Measurements from ENCODE around the gene B3GAT1. TPM values are rescaled to one million over a fixed set of nuclear protein-coding genes. Genes with fewer than 3 reads are reported as not detected.

The B3GAT1 gene
- total RNA-seq, 1 experiment from 2014 or later: 34.3 TPM

DNA sequence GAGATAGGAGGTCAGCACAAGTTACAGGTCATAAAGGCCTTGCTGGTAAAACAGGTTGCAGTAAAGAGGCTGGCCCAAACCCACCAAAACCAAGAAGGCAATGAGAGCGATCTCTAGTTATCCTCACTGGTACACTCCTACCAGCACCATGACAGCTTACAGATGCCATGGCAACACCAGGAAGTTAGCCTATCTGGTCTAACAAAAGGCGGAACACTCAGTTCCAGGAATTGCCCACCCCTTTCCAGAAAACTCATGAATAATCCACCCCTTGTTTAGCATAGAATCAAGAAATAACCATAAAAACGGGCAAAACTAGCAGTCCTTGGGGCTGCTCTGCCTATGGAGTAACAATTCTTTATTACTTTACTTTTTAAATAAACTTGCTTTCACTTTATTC lies 43.5 kb upstream of the B3GAT1 start:
- no peak overlapping the region for H3K4me3 Mint-ChIP-seq
- H2BK12ac ChIP-seq (ENCODE audit: insufficient read length, low read depth, low read length): no peak overlapping the region
- H3K56ac ChIP-seq (ENCODE audit: insufficient read length, low read depth, low read length): no peak overlapping the region
- H3K27me3 ChIP-seq (ENCODE audit: insufficient read depth, low read length): no peaks in the 10 kb centered on the region
- H3K23me2 ChIP-seq (ENCODE audit: insufficient read length, low read depth, low read length, poor library complexity, severe bottlenecking): no peaks in the 10 kb centered on the region
- H3K4me2 ChIP-seq (ENCODE audit: insufficient read depth, insufficient read length, low read length): no peak overlapping the region
- no peak overlapping the region for H3K14ac ChIP-seq (ENCODE audit: insufficient read depth, low read length)
- H4K8ac ChIP-seq (replicated peaks; ENCODE audit: insufficient read length, low read depth, low read length): no peak overlapping the region
- H4K20me1 ChIP-seq (ENCODE audit: control insufficient read depth, insufficient read depth, insufficient read length): no peaks in the 10 kb centered on the region
- no peak overlapping the region for H3K9ac ChIP-seq (ENCODE audit: extremely low read depth, insufficient read length, low read length)
- peaks cover 5 to 8% of the 10 kb centered on the region in 2 experiments; a peak in 2 of 4 replicates for H3K4me1 Mint-ChIP-seq
- H3K9me3 Mint-ChIP-seq: peaks cover 2 to 3% of the 10 kb centered on the region in 2 experiments; a peak in 3 of 5 replicates
- H4K91ac ChIP-seq (ENCODE audit: insufficient read length, low read depth, low read length): no peak overlapping the region
- no peak overlapping the region for H2BK20ac ChIP-seq (ENCODE audit: low read depth, low read length, poor library complexity, severe bottlenecking)
- no peak overlapping the region for H2AFZ ChIP-seq (ENCODE audit: low read length)
- no peak for DNase-seq
- H3K36me3 Mint-ChIP-seq (ENCODE audit: insufficient read depth in 1 of 3, low read depth in 3 of 3): no peaks in the 10 kb centered on the region
- H2BK5ac ChIP-seq (ENCODE audit: insufficient read length, low read length): no peak overlapping the region
- TF ChIP-seq, protein P1, sequence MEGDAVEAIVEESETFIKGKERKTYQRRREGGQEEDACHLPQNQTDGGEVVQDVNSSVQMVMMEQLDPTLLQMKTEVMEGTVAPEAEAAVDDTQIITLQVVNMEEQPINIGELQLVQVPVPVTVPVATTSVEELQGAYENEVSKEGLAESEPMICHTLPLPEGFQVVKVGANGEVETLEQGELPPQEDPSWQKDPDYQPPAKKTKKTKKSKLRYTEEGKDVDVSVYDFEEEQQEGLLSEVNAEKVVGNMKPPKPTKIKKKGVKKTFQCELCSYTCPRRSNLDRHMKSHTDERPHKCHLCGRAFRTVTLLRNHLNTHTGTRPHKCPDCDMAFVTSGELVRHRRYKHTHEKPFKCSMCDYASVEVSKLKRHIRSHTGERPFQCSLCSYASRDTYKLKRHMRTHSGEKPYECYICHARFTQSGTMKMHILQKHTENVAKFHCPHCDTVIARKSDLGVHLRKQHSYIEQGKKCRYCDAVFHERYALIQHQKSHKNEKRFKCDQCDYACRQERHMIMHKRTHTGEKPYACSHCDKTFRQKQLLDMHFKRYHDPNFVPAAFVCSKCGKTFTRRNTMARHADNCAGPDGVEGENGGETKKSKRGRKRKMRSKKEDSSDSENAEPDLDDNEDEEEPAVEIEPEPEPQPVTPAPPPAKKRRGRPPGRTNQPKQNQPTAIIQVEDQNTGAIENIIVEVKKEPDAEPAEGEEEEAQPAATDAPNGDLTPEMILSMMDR (conservative IDR thresholded peaks at IDR 0.05): no peak
- no peaks in the 10 kb centered on the region for H3K79me2 ChIP-seq (ENCODE audit: insufficient read depth, low read length)
- WGBS (ENCODE audit: extremely low coverage, insufficient read length, low lambda C conversion rate): no CpG with 5 or more reads among the region's 3 CpGs
- no peak overlapping the region for H4K5ac ChIP-seq (ENCODE audit: insufficient read length, low read depth, low read length)
- no peak overlapping the region for H3K23ac ChIP-seq (ENCODE audit: insufficient read length, low read depth, low read length)
- H2BK15ac ChIP-seq (ENCODE audit: low read depth, low read length): no peak overlapping the region
- no peak overlapping the region for H2BK120ac ChIP-seq (ENCODE audit: low read depth, low read length, poor library complexity, severe bottlenecking)
- no peak overlapping the region for H3K18ac ChIP-seq (ENCODE audit: insufficient read length, low read depth, low read length)
- H3K79me1 ChIP-seq (ENCODE audit: insufficient read depth, low read depth, low read length, poor library complexity, severe bottlenecking): no peaks in the 10 kb centered on the region
- no peaks in the 10 kb centered on the region for H3K9me3 ChIP-seq (ENCODE audit: control insufficient read depth, low read depth, low read length)
- no peak overlapping the region for H3K4ac ChIP-seq (ENCODE audit: low read depth, low read length)
- H3T11ph ChIP-seq (ENCODE audit: low read length): no peak overlapping the region
- H3K27me3 Mint-ChIP-seq (ENCODE audit: low read depth): peaks cover 30% of the 10 kb centered on the region
- H2AK5ac ChIP-seq (ENCODE audit: insufficient read length, low read length): no peak overlapping the region
- no peaks in the 10 kb centered on the region for H3K4me1 ChIP-seq (ENCODE audit: insufficient read depth, low read length)
- H3K27ac ChIP-seq (ENCODE audit: insufficient read length, low read depth, low read length): no peak overlapping the region
- H3K27ac Mint-ChIP-seq: no peak overlapping the region
